GM12801 (cell line): Measurements from ENCODE around the gene PDIK1L.

Experiments
- CTCF ChIP-seq: IDR thresholded peaks from one replicate; pipeline ENCODE4 v1.5.1; 2011; ENCODE audit warnings: control low read depth; ENCODE audit not compliant: insufficient read length; ENCODE audit errors: extremely low read depth

Gene PDIK1L

GRCh38 chr1:26156285-26157038, 44.8 kb downstream of the PDIK1L start:
- TF ChIP-seq CTCF, result no peak

DNA sequence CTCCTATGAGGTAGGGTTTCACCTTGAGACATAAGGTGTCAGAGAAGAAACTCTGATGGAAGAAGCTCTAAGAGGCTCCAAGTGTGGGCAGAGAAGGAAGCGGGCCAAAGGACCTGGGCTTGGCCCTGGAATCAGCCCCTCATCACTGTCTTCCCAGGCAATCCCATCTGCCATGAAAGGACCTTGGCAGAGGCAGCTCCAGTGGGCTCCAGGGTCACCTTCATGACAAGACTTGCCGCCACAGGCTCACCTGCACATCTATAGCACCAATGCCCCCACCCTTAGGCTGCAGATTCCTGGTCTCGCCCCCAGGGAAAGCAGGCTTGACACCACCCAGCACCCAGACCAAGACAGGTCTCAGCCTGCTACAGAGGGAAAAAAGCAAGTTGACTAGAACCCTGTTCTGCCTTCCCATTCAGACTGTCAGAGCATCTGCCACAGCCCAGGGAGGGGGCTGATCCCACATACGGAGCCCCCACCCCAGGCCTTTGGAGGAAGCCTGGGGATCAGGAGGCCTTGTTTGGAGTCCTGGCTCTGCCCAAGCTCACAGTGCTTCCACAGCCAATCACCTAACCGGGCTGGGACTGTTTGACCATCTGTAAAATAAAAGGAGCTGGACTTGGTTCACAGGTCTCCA, 46.8 kb downstream of the PDIK1L start:
- TF ChIP-seq CTCF, result no peak

DNA sequence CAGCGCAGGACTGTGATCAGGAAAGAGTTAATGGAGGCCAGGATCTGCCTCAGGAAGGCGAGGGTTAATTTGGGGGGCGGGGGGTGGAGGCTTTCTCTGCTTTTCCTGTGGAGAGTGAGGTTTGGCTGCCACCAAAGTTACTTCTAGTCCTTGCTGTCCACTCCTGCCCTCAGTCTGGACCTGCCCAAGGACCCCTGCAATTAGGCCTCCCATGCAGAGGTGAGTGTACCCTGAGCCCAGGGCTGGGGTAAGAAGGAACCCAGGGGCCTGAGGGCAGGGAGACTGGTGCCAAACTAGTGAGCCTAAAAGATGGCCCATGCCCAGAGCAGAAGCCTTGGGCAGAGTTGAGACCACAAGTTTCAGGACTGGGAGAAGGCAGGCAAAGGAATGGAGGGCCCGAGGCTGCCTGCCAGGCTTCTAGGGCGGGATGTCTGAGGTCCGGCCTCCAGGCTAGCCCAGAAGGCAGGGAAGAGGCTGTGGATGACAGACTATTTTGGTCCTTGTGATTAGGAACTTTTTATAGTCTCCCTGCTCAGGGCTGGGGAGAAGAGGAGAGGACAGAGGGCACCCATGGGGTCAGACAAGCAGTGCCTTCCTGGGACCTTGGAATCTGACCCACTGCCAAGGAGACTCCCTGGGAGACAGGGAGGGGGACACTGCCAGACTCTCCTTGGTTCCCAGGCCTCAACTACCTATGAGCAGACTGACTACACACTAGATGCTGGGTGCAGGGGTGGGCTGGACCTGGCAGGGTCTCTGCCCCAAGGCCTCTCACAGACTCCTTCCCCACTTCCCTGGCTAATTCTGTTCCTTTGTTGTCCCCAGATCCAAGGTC, 47.5 kb downstream of the PDIK1L start, which contains the start of gene FAM110D:
Gene FAM110D, plus strand, starts transcription at position 172 of the 835 bp plus-strand sequence. CDS start 2,213 bp downstream, outside the sequence.
- TF ChIP-seq CTCF, result no peak

- TF ChIP-seq CTCF, result no peak
These were observed 48.1 kb downstream of the PDIK1L start for GRCh38 chr1:26159743-26160039.

GRCh38 chr1:26160527-26161414, 49.1 kb downstream of the PDIK1L start:
- TF ChIP-seq CTCF, result no peak

DNA sequence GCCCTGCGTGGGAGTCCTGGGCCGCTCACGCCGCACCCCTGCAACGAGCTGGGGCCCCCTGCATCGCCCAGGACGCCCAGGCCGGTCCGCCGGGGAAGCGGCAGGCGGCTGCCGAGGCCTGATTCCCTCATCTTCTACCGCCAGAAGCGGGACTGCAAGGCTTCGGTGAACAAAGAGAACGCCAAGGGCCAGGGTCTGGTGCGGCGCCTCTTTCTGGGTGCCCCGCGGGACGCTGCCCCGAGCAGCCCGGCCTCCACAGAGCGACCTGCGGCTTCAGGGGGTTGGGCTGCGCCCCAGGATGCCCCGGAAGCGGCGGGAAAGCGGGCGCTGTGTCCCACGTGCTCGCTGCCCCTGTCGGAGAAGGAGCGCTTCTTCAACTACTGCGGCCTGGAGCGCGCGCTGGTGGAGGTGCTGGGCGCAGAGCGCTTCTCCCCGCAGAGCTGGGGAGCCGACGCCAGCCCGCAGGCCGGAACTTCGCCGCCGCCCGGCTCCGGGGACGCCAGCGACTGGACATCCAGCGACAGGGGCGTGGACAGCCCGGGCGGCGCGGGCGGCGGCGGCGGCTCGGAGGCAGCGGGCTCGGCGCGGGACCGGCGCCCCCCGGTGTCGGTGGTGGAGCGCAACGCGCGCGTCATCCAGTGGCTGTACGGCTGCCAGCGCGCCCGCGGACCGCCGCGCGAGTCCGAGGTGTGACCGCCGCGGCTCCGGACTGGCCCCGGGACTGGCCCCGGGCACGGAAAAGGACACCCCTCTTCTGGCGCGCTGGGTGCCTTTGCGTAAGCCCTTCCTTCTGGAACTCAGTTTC, 50.0 kb downstream of the PDIK1L start:
- no peak for TF ChIP-seq CTCF
